ENCODE results near the gene CCNC.

- TF ChIP-seq, protein P1, sequence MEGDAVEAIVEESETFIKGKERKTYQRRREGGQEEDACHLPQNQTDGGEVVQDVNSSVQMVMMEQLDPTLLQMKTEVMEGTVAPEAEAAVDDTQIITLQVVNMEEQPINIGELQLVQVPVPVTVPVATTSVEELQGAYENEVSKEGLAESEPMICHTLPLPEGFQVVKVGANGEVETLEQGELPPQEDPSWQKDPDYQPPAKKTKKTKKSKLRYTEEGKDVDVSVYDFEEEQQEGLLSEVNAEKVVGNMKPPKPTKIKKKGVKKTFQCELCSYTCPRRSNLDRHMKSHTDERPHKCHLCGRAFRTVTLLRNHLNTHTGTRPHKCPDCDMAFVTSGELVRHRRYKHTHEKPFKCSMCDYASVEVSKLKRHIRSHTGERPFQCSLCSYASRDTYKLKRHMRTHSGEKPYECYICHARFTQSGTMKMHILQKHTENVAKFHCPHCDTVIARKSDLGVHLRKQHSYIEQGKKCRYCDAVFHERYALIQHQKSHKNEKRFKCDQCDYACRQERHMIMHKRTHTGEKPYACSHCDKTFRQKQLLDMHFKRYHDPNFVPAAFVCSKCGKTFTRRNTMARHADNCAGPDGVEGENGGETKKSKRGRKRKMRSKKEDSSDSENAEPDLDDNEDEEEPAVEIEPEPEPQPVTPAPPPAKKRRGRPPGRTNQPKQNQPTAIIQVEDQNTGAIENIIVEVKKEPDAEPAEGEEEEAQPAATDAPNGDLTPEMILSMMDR (IDR thresholded peaks at IDR 0.05), result no peak
- no peak for TF ChIP-seq EP300 (IDR thresholded peaks at IDR 0.05)
- no peak for TF ChIP-seq POLR2A (IDR thresholded peaks at IDR 0.05; ENCODE audit: low read depth)
- TF ChIP-seq POLR2AphosphoS5 (IDR thresholded peaks at IDR 0.05), result no peak
These were observed 22.5 kb upstream of the CCNC start for GRCh38 chr6:99590728-99591672.

All from esophagus muscularis mucosa (tissue), 4 donors.